ENCODE results near the gene HTR2A. TPM values are rescaled to one million over a fixed set of nuclear protein-coding genes. Genes with fewer than 3 reads are reported as not detected.

Gene HTR2A
- under 1 TPM; 0.09 to 0.58 (median 0.54) TPM for total RNA-seq
- long read RNA-seq, donor 1, full-length matches to known transcripts = 1 of 1 reads
- long read RNA-seq, donor 1, partial matches to known transcripts = 0 of 1 reads
- long read RNA-seq, donor 1, other reads (novel, unspliced or antisense) = 0 of 1 reads
- long read RNA-seq, donor 2 = 0 reads

GRCh38 chr13:46896341-46897137 lies at the start of gene HTR2A:
TSS of gene HTR2A (minus strand) at chr13:46897053. CDS start at chr13:46895906, 1,147 bp downstream.
- peak; percentile 18 for ATAC-seq
- peaks cover 10% of the 10 kb centered on the region for H3K4me1 ChIP-seq (ENCODE audit: low read depth)
- H3K4me3 ChIP-seq = no peak within 1 kb of the TSS
- intact Hi-C loops (cut with DNase I, micrococcal nuclease) = no loop called here
- no peaks in the 10 kb centered on the region for H3K9me3 ChIP-seq
- no peak for TF ChIP-seq CTCF (IDR thresholded peaks at IDR 0.05)
- H3K36me3 ChIP-seq (ENCODE audit: low read depth) = no peaks in the 10 kb centered on the region
- DNase-seq = peak in 2 of 3 donors; percentile 5 to 52

GRCh38 chr13:46936525-46936924 lies 39.7 kb upstream of the HTR2A start:
- Histone ChIP-seq H3K4me3 (no peak overlapping the region), H3K9me3 (no peaks in the 10 kb centered on the region), H3K36me3 (ENCODE audit: low read depth) (no peaks in the 10 kb centered on the region), H3K4me1 (ENCODE audit: low read depth) (no peaks in the 10 kb centered on the region)
- no peak for TF ChIP-seq CTCF (IDR thresholded peaks at IDR 0.05)
- intact Hi-C loops (cut with DNase I, micrococcal nuclease) = no loop called here
- DNase-seq (no peak), ATAC-seq (no peak)

- H3K4me1 ChIP-seq (ENCODE audit: low read depth) = no peaks in the 10 kb centered on the region
- no peaks in the 10 kb centered on the region for H3K9me3 ChIP-seq
- H3K4me3 ChIP-seq = no peak overlapping the region
- no peak for ATAC-seq
- no peak for TF ChIP-seq CTCF (IDR thresholded peaks at IDR 0.05)
- DNase-seq = no peak
- intact Hi-C loops (cut with DNase I, micrococcal nuclease) = no loop called here
- no peaks in the 10 kb centered on the region for H3K36me3 ChIP-seq (ENCODE audit: low read depth)
Measured at GRCh38 chr13:46934749-46935148, 37.9 kb upstream of the HTR2A start.

GRCh38 chr13:46926916-46927590 lies 30.2 kb upstream of the HTR2A start:
- intact Hi-C loops (cut with DNase I, micrococcal nuclease) = no loop called here
- no peaks in the 10 kb centered on the region for H3K4me1 ChIP-seq (ENCODE audit: low read depth)

GRCh38 chr13:46925486-46925885 lies 28.6 kb upstream of the HTR2A start:
- Histone ChIP-seq H3K4me3 (no peak overlapping the region), H3K4me1 (ENCODE audit: low read depth) (no peaks in the 10 kb centered on the region), H3K36me3 (ENCODE audit: low read depth) (no peaks in the 10 kb centered on the region), H3K9me3 (no peaks in the 10 kb centered on the region)
- TF ChIP-seq CTCF (IDR thresholded peaks at IDR 0.05) = no peak
- intact Hi-C loops (cut with DNase I, micrococcal nuclease) = no loop called here
- DNase-seq = no peak
- ATAC-seq = no peak

More at GRCh38 chr13:46926916-46927590, 30.2 kb upstream of the HTR2A start:
- Histone ChIP-seq H3K36me3 (ENCODE audit: low read depth) (no peaks in the 10 kb centered on the region), H3K4me3 (no peak overlapping the region), H3K9me3 (no peaks in the 10 kb centered on the region)
- no peak for DNase-seq
- no peak for ATAC-seq
- no peak for TF ChIP-seq CTCF (IDR thresholded peaks at IDR 0.05)
